ENCODE results near the gene PIGU. TPM values are rescaled to one million over a fixed set of nuclear protein-coding genes. Genes with fewer than 3 reads are reported as not detected.
"Not testable (repeated sequence)": the region's sequence is repeated elsewhere in the genome, so short reads cannot be mapped to it uniquely, and the experiment has no call there.

PIGU gene
- total RNA-seq, 2 donors from 2014 or later: 20.7 to 25.2 TPM

- DNase-seq (no peak), ATAC-seq (replicated peaks in 1 of 2) (no peak)
- Mint-ChIP-seq H3K9me3 (no peaks in the 10 kb centered on the region), H3K4me1 (ENCODE audit: low read depth) (peaks cover 23% of the 10 kb centered on the region), H3K27me3 (ENCODE audit: low read depth) (no peaks in the 10 kb centered on the region), H3K27ac (peak overlapping the region; percentile 47), H3K4me3 (no peak overlapping the region), H3K36me3 (ENCODE audit: insufficient read depth in 2 of 2) (peaks cover 11 to 13% of the 10 kb centered on the region in 2 donors)
Observed at GRCh38 chr20:34621036-34621343, 55.9 kb downstream of the PIGU start.

GRCh38 chr20:34618676-34619075 is 58.2 kb downstream of the PIGU start:
- Mint-ChIP-seq H3K4me3 (no peak overlapping the region), H3K36me3 (ENCODE audit: insufficient read depth in 2 of 2) (peaks cover 11 to 20% of the 10 kb centered on the region in 2 donors), H3K9me3 (no peaks in the 10 kb centered on the region), H3K27me3 (ENCODE audit: low read depth) (no peaks in the 10 kb centered on the region), H3K4me1 (ENCODE audit: low read depth) (peaks cover 21% of the 10 kb centered on the region), H3K27ac (no peak overlapping the region)
- ATAC-seq (replicated peaks in 1 of 2): no peak
- no peak for DNase-seq

- not testable (repeated sequence) for H3K4me3 Mint-ChIP-seq; ATAC-seq (replicated peaks in 1 of 2); H3K27me3 Mint-ChIP-seq (ENCODE audit: low read depth); H3K9me3 Mint-ChIP-seq; H3K27ac Mint-ChIP-seq; DNase-seq
- peaks cover 12% of the 10 kb centered on the region for H3K4me1 Mint-ChIP-seq (ENCODE audit: low read depth)
- peaks cover 12 to 28% of the 10 kb centered on the region in 2 donors for H3K36me3 Mint-ChIP-seq (ENCODE audit: insufficient read depth in 2 of 2)
Observed at GRCh38 chr20:34616913-34617312, 60.0 kb downstream of the PIGU start.

GRCh38 chr20:34615477-34615876 is 61.4 kb downstream of the PIGU start:
- ATAC-seq (replicated peaks in 1 of 2): no peak

GRCh38 chr20:34611976-34612375 is 64.9 kb downstream of the PIGU start:
- H3K9me3 Mint-ChIP-seq; H3K4me1 Mint-ChIP-seq (ENCODE audit: low read depth); DNase-seq: not testable (repeated sequence)

More at GRCh38 chr20:34615477-34615876, 61.4 kb downstream of the PIGU start:
- H3K9me3 Mint-ChIP-seq: no peaks in the 10 kb centered on the region
- DNase-seq: no peak
- H3K27me3 Mint-ChIP-seq (ENCODE audit: low read depth): no peaks in the 10 kb centered on the region
- no peak overlapping the region for H3K27ac Mint-ChIP-seq
- no peak overlapping the region for H3K4me3 Mint-ChIP-seq
- peaks cover 9 to 20% of the 10 kb centered on the region in 2 donors for H3K36me3 Mint-ChIP-seq (ENCODE audit: insufficient read depth in 2 of 2)
- no peaks in the 10 kb centered on the region for H3K4me1 Mint-ChIP-seq (ENCODE audit: low read depth)

GRCh38 chr20:34607066-34607465 is 69.8 kb downstream of the PIGU start:
- Mint-ChIP-seq H3K36me3 (ENCODE audit: insufficient read depth in 2 of 2) (peaks cover under 1 to 7% of the 10 kb centered on the region in 2 donors), H3K4me1 (ENCODE audit: low read depth) (no peaks in the 10 kb centered on the region), H3K27me3 (ENCODE audit: low read depth) (no peaks in the 10 kb centered on the region), H3K9me3 (no peaks in the 10 kb centered on the region), H3K27ac (no peak overlapping the region), H3K4me3 (no peak overlapping the region)
- no peak for DNase-seq
- no peak for ATAC-seq (replicated peaks in 1 of 2)

More at GRCh38 chr20:34611976-34612375, 64.9 kb downstream of the PIGU start:
- not testable (repeated sequence) for H3K27me3 Mint-ChIP-seq (ENCODE audit: low read depth); H3K27ac Mint-ChIP-seq; ATAC-seq (replicated peaks in 1 of 2); H3K4me3 Mint-ChIP-seq
- peaks cover 6 to 21% of the 10 kb centered on the region in 2 donors for H3K36me3 Mint-ChIP-seq (ENCODE audit: insufficient read depth in 2 of 2)

GRCh38 chr20:34604980-34605788 is 71.7 kb downstream of the PIGU start:
- DNase-seq (no peak), ATAC-seq (replicated peaks in 1 of 2) (no peak)
- peaks cover 0 to 4% of the 10 kb centered on the region in 2 donors for H3K36me3 Mint-ChIP-seq (ENCODE audit: insufficient read depth in 2 of 2)
- no peak overlapping the region for H3K4me3 Mint-ChIP-seq
- no peaks in the 10 kb centered on the region for H3K4me1 Mint-ChIP-seq (ENCODE audit: low read depth)
- no peak overlapping the region for H3K27ac Mint-ChIP-seq
- H3K27me3 Mint-ChIP-seq (ENCODE audit: low read depth): no peaks in the 10 kb centered on the region
- H3K9me3 Mint-ChIP-seq: no peaks in the 10 kb centered on the region

GRCh38 chr20:34600892-34601653 is 75.8 kb downstream of the PIGU start:
- Mint-ChIP-seq H3K36me3 (ENCODE audit: insufficient read depth in 2 of 2) (no peaks in the 10 kb centered on the region), H3K4me3 (no peak overlapping the region)

GRCh38 chr20:34595377-34596184 is 81.3 kb downstream of the PIGU start:
- Mint-ChIP-seq H3K9me3 (no peaks in the 10 kb centered on the region), H3K36me3 (ENCODE audit: insufficient read depth in 2 of 2) (no peaks in the 10 kb centered on the region), H3K27me3 (ENCODE audit: low read depth) (no peaks in the 10 kb centered on the region), H3K4me1 (ENCODE audit: low read depth) (no peaks in the 10 kb centered on the region), H3K4me3 (no peak overlapping the region), H3K27ac (no peak overlapping the region)
- no peak for DNase-seq
- no peak for ATAC-seq (replicated peaks in 1 of 2)

More at GRCh38 chr20:34600892-34601653, 75.8 kb downstream of the PIGU start:
- Mint-ChIP-seq H3K4me1 (ENCODE audit: low read depth) (no peaks in the 10 kb centered on the region), H3K9me3 (no peaks in the 10 kb centered on the region), H3K27me3 (ENCODE audit: low read depth) (no peaks in the 10 kb centered on the region), H3K27ac (no peak overlapping the region)
- no peak for ATAC-seq (replicated peaks in 1 of 2)
- DNase-seq: no peak

- DNase-seq (no peak), ATAC-seq (replicated peaks in 1 of 2) (no peak)
- Mint-ChIP-seq H3K36me3 (ENCODE audit: insufficient read depth in 2 of 2) (no peaks in the 10 kb centered on the region), H3K9me3 (no peaks in the 10 kb centered on the region), H3K27ac (no peak overlapping the region), H3K27me3 (ENCODE audit: low read depth) (no peaks in the 10 kb centered on the region), H3K4me3 (no peak overlapping the region), H3K4me1 (ENCODE audit: low read depth) (peaks cover 17% of the 10 kb centered on the region)
Observed at GRCh38 chr20:34586488-34587163, 90.3 kb downstream of the PIGU start.

- no peaks in the 10 kb centered on the region for H3K9me3 Mint-ChIP-seq
- no peaks in the 10 kb centered on the region for H3K27me3 Mint-ChIP-seq (ENCODE audit: low read depth)
- peaks cover 33% of the 10 kb centered on the region for H3K4me1 Mint-ChIP-seq (ENCODE audit: low read depth)
- peaks cover 0 to 4% of the 10 kb centered on the region in 2 donors for H3K36me3 Mint-ChIP-seq (ENCODE audit: insufficient read depth in 2 of 2)
- ATAC-seq (replicated peaks in 1 of 2) (no peak), DNase-seq (no peak)
- peak overlapping the region; percentile 21 for H3K27ac Mint-ChIP-seq
- H3K4me3 Mint-ChIP-seq: no peak overlapping the region
Observed at GRCh38 chr20:34585019-34585418, 91.9 kb downstream of the PIGU start.

- H3K4me1 Mint-ChIP-seq (ENCODE audit: low read depth): peaks cover 40% of the 10 kb centered on the region
- no peak overlapping the region for H3K27ac Mint-ChIP-seq
Observed at GRCh38 chr20:34583544-34583943, 93.3 kb downstream of the PIGU start.

More at GRCh38 chr20:34583544-34583943, 93.3 kb downstream of the PIGU start:
- Mint-ChIP-seq H3K27me3 (ENCODE audit: low read depth) (no peaks in the 10 kb centered on the region), H3K4me3 (no peak overlapping the region), H3K9me3 (no peaks in the 10 kb centered on the region), H3K36me3 (ENCODE audit: insufficient read depth in 2 of 2) (peaks cover 0 to 4% of the 10 kb centered on the region in 2 donors)
- ATAC-seq (replicated peaks in 1 of 2) (no peak), DNase-seq (no peak)

Data from activated T-cell treated with anti-CD3 and anti-CD28 coated beads, Interleukin-2, amount 50 U/mL, for 72 hours (primary cell).